HG02759 (cell line): Measurements from ENCODE around the gene AGAP1.

ENCODE experiments used
- ATAC-seq: cut with Tn5 transposase; IDR thresholded peaks from one replicate; pipeline ENCODE4 v1.9.1; 2021; ENCODE audit warnings: mild to moderate bottlenecking, moderate library complexity; ENCODE audit not compliant: unreplicated experiment

Gene AGAP1

GRCh38 chr2:235703711-235704295, 210.0 kb downstream of the AGAP1 start:
- ATAC-seq = no peak

GRCh38 chr2:235705296-235705695, 211.5 kb downstream of the AGAP1 start:
- ATAC-seq = no peak

GRCh38 chr2:235706506-235706905, 212.7 kb downstream of the AGAP1 start:
- ATAC-seq = no peak

GRCh38 chr2:235707411-235708096, 213.7 kb downstream of the AGAP1 start:
- no peak for ATAC-seq

GRCh38 chr2:235709124-235709813, 215.4 kb downstream of the AGAP1 start:
- ATAC-seq = no peak

- ATAC-seq = no peak
These were observed 216.4 kb downstream of the AGAP1 start for GRCh38 chr2:235709969-235710879.

- no peak for ATAC-seq
These were observed 217.1 kb downstream of the AGAP1 start for GRCh38 chr2:235710933-235711332.

- ATAC-seq = no peak
These were observed 217.7 kb downstream of the AGAP1 start for GRCh38 chr2:235711527-235711926.

- no peak for ATAC-seq
These were observed 218.3 kb downstream of the AGAP1 start for GRCh38 chr2:235712176-235712575.

GRCh38 chr2:235713189-235713588, 219.3 kb downstream of the AGAP1 start:
- no peak for ATAC-seq

GRCh38 chr2:235715601-235716000, 221.8 kb downstream of the AGAP1 start:
- no peak for ATAC-seq

- ATAC-seq = no peak
These were observed 223.1 kb downstream of the AGAP1 start for GRCh38 chr2:235716875-235717496.

GRCh38 chr2:235719146-235719942, 225.5 kb downstream of the AGAP1 start:
- ATAC-seq = no peak

GRCh38 chr2:235721625-235722024, 227.8 kb downstream of the AGAP1 start:
- ATAC-seq = no peak

- ATAC-seq = no peak
These were observed 229.0 kb downstream of the AGAP1 start for GRCh38 chr2:235722869-235723268.

GRCh38 chr2:235723371-235723770, 229.5 kb downstream of the AGAP1 start:
- ATAC-seq = no peak

GRCh38 chr2:235723811-235724465, 230.1 kb downstream of the AGAP1 start:
- ATAC-seq = no peak

- no peak for ATAC-seq
These were observed 231.2 kb downstream of the AGAP1 start for GRCh38 chr2:235725016-235725489.

GRCh38 chr2:235725841-235726240, 232.0 kb downstream of the AGAP1 start:
- no peak for ATAC-seq
